KMS-11 (cell line): Measurements from ENCODE around the gene DCAKD.

Experiments
- H2AFZ ChIP-seq: fragments of 200-600 bp; sonication (generic); 2 replicates; pipeline ENCODE4 v1.6.1; 2016; ENCODE audit warnings: antibody characterized with exemption, mixed run types, low read depth
- H3K27ac ChIP-seq: fragments of 200-600 bp; sonication (generic); 2 replicates; pipeline ENCODE4 v1.6.1; 2016; ENCODE audit warnings: mild to moderate bottlenecking, mixed run types
- H3K27me3 ChIP-seq: fragments of 200-600 bp; sonication (generic); 2 replicates; pipeline ENCODE4 v1.6.1; 2017; ENCODE audit warnings: mild to moderate bottlenecking, low read depth, mixed run types, moderate library complexity; ENCODE audit not compliant: insufficient read depth
- H3K36me3 ChIP-seq: fragments of 200-600 bp; sonication (generic); 2 replicates; pipeline ENCODE4 v1.6.1; 2017; ENCODE audit warnings: mild to moderate bottlenecking, mixed run types; ENCODE audit not compliant: insufficient read depth
- H3K4me1 ChIP-seq: fragments of 200-600 bp; sonication (generic); 2 replicates; pipeline ENCODE4 v1.6.1; 2016; ENCODE audit warnings: mild to moderate bottlenecking, low read depth, mixed run types; ENCODE audit not compliant: poor library complexity, severe bottlenecking
- H3K4me2 ChIP-seq: fragments of 200-600 bp; sonication (generic); 2 replicates; pipeline ENCODE4 v1.7.0; 2016; ENCODE audit warnings: mild to moderate bottlenecking, mixed run types
- H3K4me3 ChIP-seq: fragments of 200-600 bp; sonication (generic); IDR thresholded peaks from 2 replicates; pipeline ENCODE4 v1.6.1; 2017; ENCODE audit warnings: low read depth, low read length, mixed read lengths; ENCODE audit not compliant: insufficient read depth
- H3K79me2 ChIP-seq: fragments of 200-600 bp; sonication (generic); 2 replicates; pipeline ENCODE4 v1.6.1; 2016; ENCODE audit warnings: low read depth, mixed run types; ENCODE audit not compliant: insufficient read depth
- H3K9ac ChIP-seq: fragments of 200-600 bp; sonication (generic); 2 replicates; pipeline ENCODE4 v1.6.1; 2016; ENCODE audit warnings: mild to moderate bottlenecking, mixed run types
- H4K20me1 ChIP-seq: fragments of 200-600 bp; sonication (generic); 2 replicates; pipeline ENCODE4 v1.6.1; 2016; ENCODE audit warnings: mild to moderate bottlenecking, mixed run types; ENCODE audit not compliant: insufficient read depth
- CTCF ChIP-seq: fragments of 200-600 bp; sonication (generic); conservative IDR thresholded peaks from 2 replicates; pipeline ENCODE4 v1.6.1; 2017; ENCODE audit warnings: low read depth, mild to moderate bottlenecking, antibody characterized with exemption, low read length, moderate library complexity, mixed read lengths

DCAKD gene

GRCh38 chr17:44977065-44977464 is 74.4 kb downstream of the DCAKD start:
- H2AFZ ChIP-seq, result no peak overlapping the region
- no peaks in the 10 kb centered on the region for H4K20me1 ChIP-seq
- H3K9ac ChIP-seq, result no peak overlapping the region
- peaks cover 89% of the 10 kb centered on the region for H3K27me3 ChIP-seq
- H3K4me3 ChIP-seq, result no peak overlapping the region
- no peak; the same call in 1 of the 2 replicates for TF ChIP-seq CTCF
- H3K36me3 ChIP-seq, result no peaks in the 10 kb centered on the region
- no peaks in the 10 kb centered on the region for H3K4me1 ChIP-seq
- no peak overlapping the region for H3K27ac ChIP-seq
- no peak overlapping the region for H3K4me2 ChIP-seq
- H3K79me2 ChIP-seq, result no peaks in the 10 kb centered on the region

- Histone ChIP-seq H3K27me3 (peaks cover 92% of the 10 kb centered on the region), H3K4me1 (no peaks in the 10 kb centered on the region), H3K79me2 (no peaks in the 10 kb centered on the region), H2AFZ (no peak overlapping the region), H3K4me3 (no peak overlapping the region), H3K4me2 (no peak overlapping the region), H3K27ac (no peak overlapping the region), H3K36me3 (no peaks in the 10 kb centered on the region), H3K9ac (no peak overlapping the region), H4K20me1 (no peaks in the 10 kb centered on the region)
- no peak for TF ChIP-seq CTCF
Observed at GRCh38 chr17:44976206-44976605, 75.2 kb downstream of the DCAKD start.
